PC-3 (cell line): ENCODE data around the gene BACH2.

Experiments used
- CTCF ChIP-seq: fragments of 300-600 bp; sonication (generic); conservative IDR thresholded peaks from 2 replicates; pipeline ENCODE4 v1.5.1; 2017; ENCODE audit warnings: antibody characterized with exemption, low read depth, mild to moderate bottlenecking, low read length
- EZH2 ChIP-seq: fragments of 300-600 bp; sonication (generic); IDR thresholded peaks from one replicate; pipeline ENCODE4 v1.6.1; 2017; ENCODE audit warnings: antibody characterized with exemption, mild to moderate bottlenecking, low read length; ENCODE audit not compliant: unreplicated experiment
- EZH2phosphoT487 ChIP-seq: fragments of 300-600 bp; sonication (generic); IDR thresholded peaks from 2 replicates; pipeline ENCODE4 v1.6.1; 2018; ENCODE audit warnings: mild to moderate bottlenecking, antibody characterized with exemption, low read length, borderline replicate concordance

GRCh38 chr6:90000864-90001731, 295.5 kb downstream of the BACH2 start:
- TF ChIP-seq CTCF = no peak
- TF ChIP-seq EZH2 = no peak
- no peak for TF ChIP-seq EZH2phosphoT487
